ENCODE measurements around the gene GPT2. TPM values are rescaled to one million over a fixed set of nuclear protein-coding genes. Genes with fewer than 3 reads are reported as not detected.

Gene GPT2
- total RNA-seq, 1 experiment from 2014 or later, result 12.7 TPM

DNA sequence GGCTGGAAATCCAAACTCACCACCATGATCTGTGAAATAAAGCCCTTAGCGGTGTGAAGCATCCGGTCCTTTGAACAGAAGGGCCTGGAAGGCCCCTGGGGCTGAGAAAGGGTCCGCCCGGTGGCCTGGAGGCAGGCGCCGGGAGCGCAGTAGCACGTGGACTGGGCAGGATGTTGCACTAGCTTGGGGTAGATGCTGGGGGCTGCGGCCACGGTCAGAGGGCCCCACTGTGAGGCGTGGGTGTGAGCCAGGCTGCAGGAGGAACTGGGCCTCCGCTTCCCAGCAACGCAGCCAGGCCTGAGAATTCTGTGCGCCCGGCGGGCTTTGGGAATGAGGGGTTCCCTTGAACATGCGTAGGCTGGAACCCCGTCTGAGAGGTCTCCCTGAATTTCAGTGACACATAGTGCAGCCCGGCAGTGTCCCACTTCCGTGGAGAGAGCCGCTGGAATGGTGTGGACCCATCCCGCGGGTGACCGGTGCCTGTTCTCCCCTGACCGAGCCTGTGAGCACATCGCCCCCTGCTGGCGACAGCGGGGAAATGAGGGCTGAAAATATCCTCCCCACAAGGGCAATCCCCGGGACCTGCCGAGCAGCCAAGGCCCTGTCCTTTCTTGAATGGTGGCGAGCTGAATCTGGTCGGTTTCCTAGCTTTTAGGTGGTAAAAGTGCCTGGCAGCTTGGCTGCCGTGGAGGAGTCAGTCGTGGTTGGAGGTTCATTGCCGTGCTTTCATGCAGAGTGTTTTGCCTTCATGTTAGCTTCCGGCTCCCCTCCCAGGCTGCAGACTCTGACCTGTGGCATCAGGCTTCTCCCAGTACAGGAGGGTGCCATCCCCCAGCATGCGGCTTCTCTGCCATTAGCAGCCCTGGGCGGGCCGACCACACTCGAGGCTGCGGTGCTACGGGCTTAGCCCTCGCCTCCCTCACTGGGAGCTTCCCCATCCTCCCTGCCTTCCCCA is 45.5 kb downstream of the GPT2 start:
- CTCF ChIA-PET, result interaction anchor here (0.6 to 1.6 kb wide), 4 partner anchors 13 to 89 kb away, joined by 3 read pairs; no protein-coding TSS in a partner anchor

DNA sequence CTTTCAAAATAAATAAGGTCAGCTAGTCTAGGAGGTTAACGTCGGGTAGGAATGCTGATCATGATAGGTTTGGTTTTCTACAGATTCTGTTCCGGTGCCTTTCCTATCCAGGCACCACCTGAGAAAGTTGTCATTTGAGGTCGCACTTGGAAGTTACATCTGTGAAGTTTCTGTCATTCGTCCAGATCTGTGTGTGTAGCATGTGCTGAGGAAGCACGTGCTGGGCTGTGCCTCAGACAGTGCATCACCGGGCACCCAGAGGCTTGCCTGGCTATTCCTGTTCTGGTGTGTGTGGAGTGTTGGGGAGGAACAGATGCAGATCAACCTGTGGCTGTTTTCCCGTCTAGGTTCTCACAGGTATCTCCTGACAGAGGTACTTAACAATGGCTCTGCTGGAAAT is 46.7 kb downstream of the GPT2 start:
- Histone ChIP-seq H3K9me3 (ENCODE audit: control insufficient read depth, insufficient read depth, low read depth, low read length) (no peaks in the 10 kb centered on the region), H3K27me3 (ENCODE audit: control insufficient read depth, insufficient read depth, low read length) (no peaks in the 10 kb centered on the region), H3K4me3 (ENCODE audit: low read depth in 2 of 2, low read length in 2 of 2) (no peak overlapping the region), H3K27ac (ENCODE audit: low read length) (no peak overlapping the region), H3K36me3 (ENCODE audit: control insufficient read depth, insufficient read depth, low read length) (no peaks in the 10 kb centered on the region), H3K4me1 (ENCODE audit: control insufficient read depth, insufficient read depth, low read length) (no peaks in the 10 kb centered on the region)
- DNase-seq (ENCODE audit: low read depth, low spot score) (no peak), ATAC-seq (no peak)
- ChIA-PET POLR2A (no interaction called here), CTCF (interaction anchor here (1.6 kb wide), 1 partner anchor 14 kb away, joined by 3 read pairs; no protein-coding TSS in a partner anchor)
- no TSS peak for BruUV-seq (replicated peaks)
- in situ Hi-C loops (cut with HindIII; ENCODE audit: low pct_unique_long_range_greater_than_20kb, low sequenced_read_pairs) (no loop called here), intact Hi-C loops (cut with micrococcal nuclease; ENCODE audit: unreplicated experiment) (no loop called here)
- TF ChIP-seq, protein P1, sequence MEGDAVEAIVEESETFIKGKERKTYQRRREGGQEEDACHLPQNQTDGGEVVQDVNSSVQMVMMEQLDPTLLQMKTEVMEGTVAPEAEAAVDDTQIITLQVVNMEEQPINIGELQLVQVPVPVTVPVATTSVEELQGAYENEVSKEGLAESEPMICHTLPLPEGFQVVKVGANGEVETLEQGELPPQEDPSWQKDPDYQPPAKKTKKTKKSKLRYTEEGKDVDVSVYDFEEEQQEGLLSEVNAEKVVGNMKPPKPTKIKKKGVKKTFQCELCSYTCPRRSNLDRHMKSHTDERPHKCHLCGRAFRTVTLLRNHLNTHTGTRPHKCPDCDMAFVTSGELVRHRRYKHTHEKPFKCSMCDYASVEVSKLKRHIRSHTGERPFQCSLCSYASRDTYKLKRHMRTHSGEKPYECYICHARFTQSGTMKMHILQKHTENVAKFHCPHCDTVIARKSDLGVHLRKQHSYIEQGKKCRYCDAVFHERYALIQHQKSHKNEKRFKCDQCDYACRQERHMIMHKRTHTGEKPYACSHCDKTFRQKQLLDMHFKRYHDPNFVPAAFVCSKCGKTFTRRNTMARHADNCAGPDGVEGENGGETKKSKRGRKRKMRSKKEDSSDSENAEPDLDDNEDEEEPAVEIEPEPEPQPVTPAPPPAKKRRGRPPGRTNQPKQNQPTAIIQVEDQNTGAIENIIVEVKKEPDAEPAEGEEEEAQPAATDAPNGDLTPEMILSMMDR (IDR thresholded peaks at IDR 0.05), result no peak
- no peak for TF ChIP-seq POLR2AphosphoS5 (IDR thresholded peaks at IDR 0.05; ENCODE audit: low read depth, low read length)

More for the DNA sequence above, 45.5 kb downstream of the GPT2 start:
- no TSS peak for BruUV-seq (replicated peaks)
- Histone ChIP-seq H3K27me3 (ENCODE audit: control insufficient read depth, insufficient read depth, low read length) (no peaks in the 10 kb centered on the region), H3K4me3 (ENCODE audit: low read depth in 2 of 2, low read length in 2 of 2) (no peak overlapping the region), H3K27ac (ENCODE audit: low read length) (no peak overlapping the region), H3K4me1 (ENCODE audit: control insufficient read depth, insufficient read depth, low read length) (no peaks in the 10 kb centered on the region), H3K9me3 (ENCODE audit: control insufficient read depth, insufficient read depth, low read depth, low read length) (no peaks in the 10 kb centered on the region), H3K36me3 (ENCODE audit: control insufficient read depth, insufficient read depth, low read length) (no peaks in the 10 kb centered on the region)
- DNase-seq (ENCODE audit: low read depth, low spot score) (no peak), ATAC-seq (peak; percentile 96)
- intact Hi-C loops (cut with micrococcal nuclease; ENCODE audit: unreplicated experiment), result no loop called here
- in situ Hi-C loops (cut with HindIII; ENCODE audit: low pct_unique_long_range_greater_than_20kb, low sequenced_read_pairs), result no loop called here
- TF ChIP-seq POLR2AphosphoS5 (IDR thresholded peaks at IDR 0.05; ENCODE audit: low read depth, low read length) (no peak), TCF7L2 (IDR thresholded peaks at IDR 0.05; ENCODE audit: low read depth, low read length) (no peak), SIN3A (IDR thresholded peaks at IDR 0.05; ENCODE audit: borderline replicate concordance, insufficient read depth, low read depth, low read length) (no peak)
- TF ChIP-seq, protein P2, sequence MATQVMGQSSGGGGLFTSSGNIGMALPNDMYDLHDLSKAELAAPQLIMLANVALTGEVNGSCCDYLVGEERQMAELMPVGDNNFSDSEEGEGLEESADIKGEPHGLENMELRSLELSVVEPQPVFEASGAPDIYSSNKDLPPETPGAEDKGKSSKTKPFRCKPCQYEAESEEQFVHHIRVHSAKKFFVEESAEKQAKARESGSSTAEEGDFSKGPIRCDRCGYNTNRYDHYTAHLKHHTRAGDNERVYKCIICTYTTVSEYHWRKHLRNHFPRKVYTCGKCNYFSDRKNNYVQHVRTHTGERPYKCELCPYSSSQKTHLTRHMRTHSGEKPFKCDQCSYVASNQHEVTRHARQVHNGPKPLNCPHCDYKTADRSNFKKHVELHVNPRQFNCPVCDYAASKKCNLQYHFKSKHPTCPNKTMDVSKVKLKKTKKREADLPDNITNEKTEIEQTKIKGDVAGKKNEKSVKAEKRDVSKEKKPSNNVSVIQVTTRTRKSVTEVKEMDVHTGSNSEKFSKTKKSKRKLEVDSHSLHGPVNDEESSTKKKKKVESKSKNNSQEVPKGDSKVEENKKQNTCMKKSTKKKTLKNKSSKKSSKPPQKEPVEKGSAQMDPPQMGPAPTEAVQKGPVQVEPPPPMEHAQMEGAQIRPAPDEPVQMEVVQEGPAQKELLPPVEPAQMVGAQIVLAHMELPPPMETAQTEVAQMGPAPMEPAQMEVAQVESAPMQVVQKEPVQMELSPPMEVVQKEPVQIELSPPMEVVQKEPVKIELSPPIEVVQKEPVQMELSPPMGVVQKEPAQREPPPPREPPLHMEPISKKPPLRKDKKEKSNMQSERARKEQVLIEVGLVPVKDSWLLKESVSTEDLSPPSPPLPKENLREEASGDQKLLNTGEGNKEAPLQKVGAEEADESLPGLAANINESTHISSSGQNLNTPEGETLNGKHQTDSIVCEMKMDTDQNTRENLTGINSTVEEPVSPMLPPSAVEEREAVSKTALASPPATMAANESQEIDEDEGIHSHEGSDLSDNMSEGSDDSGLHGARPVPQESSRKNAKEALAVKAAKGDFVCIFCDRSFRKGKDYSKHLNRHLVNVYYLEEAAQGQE (IDR thresholded peaks at IDR 0.05; ENCODE audit: insufficient read depth in 1 of 2, low read depth in 2 of 2, low read length in 1 of 2), result no peak
- TF ChIP-seq, protein P1 (IDR thresholded peaks at IDR 0.05), result peak; percentile 92
- POLR2A ChIA-PET, result no interaction called here
